ENCODE results near the gene C19orf81.

DNA sequence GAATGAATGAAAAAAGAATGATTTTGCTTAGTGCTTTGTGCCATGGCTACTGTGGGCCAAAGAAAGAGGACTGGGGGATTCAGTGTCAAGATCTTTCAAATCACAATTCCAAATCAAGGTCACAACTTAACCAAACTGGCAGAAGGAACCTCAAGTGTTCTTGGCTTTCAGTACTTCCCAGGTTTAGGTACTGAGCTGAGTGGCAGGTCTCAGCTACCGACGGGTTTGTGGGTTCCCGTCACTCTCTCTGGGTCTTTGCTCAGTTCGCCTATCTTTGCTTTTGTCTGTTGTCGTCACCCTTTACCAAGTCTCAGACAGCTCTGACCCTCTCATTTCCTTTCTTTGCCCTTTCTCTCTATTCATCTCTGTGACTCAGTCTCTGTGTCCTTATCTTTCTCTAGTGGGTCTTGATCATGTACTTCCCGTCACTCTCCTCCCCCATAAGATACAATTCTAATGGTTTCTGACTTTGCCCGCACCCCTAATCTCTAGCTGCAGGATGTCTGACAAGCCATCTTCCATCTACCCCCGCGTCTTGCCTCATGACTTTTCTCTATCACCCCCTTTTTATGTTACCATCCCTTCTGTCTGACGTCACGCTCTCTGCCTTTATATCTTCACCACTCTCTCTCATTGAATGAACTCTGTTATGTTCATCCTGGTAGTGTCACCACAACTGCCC lies 47.7 kb upstream of the C19orf81 start:
- TF ChIP-seq POLR2A (IDR thresholded peaks at IDR 0.05) (no peak), POLR2AphosphoS5 (IDR thresholded peaks at IDR 0.05) (no peak), CTCF (IDR thresholded peaks at IDR 0.05) (no peak), EP300 (IDR thresholded peaks at IDR 0.05) (no peak)

Data from sigmoid colon (tissue), 4 donors.